NCI-H2107 treated with DMSO at 0.1 percent for 48 hours (cell line): ENCODE results near the gene HBA2.
"Not testable (repeated sequence)": the region's sequence is repeated elsewhere in the genome, so short reads cannot be mapped to it uniquely, and the experiment has no call there.

Experiments used
- DNase-seq: peaks from one replicate; lab custom pipeline; 2025; ENCODE audit not compliant: unreplicated experiment; lab: John Stamatoyannopoulos, UW

HBA2 gene

DNA sequence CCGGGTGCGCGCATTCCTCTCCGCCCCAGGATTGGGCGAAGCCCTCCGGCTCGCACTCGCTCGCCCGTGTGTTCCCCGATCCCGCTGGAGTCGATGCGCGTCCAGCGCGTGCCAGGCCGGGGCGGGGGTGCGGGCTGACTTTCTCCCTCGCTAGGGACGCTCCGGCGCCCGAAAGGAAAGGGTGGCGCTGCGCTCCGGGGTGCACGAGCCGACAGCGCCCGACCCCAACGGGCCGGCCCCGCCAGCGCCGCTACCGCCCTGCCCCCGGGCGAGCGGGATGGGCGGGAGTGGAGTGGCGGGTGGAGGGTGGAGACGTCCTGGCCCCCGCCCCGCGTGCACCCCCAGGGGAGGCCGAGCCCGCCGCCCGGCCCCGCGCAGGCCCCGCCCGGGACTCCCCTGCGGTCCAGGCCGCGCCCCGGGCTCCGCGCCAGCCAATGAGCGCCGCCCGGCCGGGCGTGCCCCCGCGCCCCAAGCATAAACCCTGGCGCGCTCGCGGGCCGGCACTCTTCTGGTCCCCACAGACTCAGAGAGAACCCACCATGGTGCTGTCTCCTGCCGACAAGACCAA is at the start of gene HBA2:
TSS of gene HBA2 (plus strand) at position 503 of the 568 bp plus-strand sequence. CDS start at position 540, 37 bp downstream.
- DNase-seq: not testable (repeated sequence)

DNA sequence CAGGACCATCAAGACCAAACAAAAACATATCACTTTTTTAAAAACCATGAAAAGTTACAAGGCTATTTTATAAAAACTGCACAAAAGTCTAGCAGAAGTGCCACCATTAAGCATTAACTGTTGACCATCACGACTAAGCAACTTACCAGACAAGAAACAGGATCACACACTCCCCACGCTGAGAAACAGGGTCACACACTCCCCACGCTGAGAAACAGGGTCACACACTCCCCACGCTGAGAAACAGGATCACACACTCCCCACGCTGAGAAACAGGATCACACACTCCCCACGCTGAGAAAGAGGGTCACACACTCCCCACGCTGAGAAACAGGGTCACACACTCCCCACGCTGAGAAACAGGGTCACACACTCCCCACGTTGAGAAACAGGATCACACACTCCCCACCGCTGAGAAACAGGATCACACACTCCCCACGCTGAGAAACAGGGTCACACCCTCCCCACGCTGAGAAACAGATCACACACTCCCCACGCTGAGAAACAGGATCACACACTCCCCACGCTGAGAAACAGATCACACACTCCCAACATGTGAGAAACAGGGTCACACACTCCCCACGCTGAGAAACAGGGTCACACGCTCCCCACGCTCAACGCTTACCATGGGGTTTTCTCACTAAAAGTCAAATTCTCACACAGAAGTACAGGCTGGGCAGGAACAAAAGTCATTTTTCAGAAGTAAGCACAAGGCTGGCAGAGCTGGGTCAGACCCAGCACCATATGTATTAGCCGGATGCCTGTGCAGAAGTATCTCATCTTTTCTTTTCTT is 48.9 kb upstream of the HBA2 start:
- not testable (repeated sequence) for DNase-seq

DNA sequence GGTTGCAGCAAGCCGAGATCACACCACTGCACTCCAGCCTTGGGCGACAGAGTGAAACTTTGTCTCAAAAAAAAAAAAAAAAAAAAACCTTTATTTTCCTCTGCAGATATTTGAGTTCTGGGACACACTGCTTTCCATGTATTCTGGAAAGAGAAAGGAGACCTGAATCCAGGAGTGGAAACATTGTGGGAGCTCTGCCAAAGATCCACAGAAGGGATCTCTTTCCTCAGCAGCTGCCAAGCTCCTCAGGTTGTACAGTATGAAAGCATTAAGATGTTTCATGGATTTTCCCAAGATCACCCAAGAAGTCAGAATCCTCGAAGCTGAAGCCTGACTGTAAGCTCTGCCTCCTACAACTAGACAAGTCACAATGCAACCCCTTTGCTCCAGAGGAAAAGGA is 47.7 kb upstream of the HBA2 start:
- no peak for DNase-seq

DNA sequence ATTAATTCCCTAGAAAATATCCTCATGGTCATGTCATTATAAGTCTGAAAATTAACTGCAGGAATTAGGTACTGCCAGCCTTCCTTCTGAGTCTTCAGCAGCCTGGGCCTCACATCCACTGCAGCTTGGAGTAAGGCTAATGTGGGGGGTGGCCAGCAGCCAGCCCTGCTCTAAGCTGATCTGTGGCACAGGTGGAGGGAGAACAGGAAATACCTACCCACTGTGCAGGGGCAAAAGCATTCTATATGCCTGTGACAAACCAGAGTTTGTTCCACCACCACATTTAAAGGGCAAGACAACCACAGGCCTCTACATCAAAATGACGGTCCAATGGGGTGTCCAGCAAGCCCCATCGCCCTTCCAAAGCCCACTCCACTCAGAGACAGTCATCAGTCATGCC is 43.6 kb upstream of the HBA2 start:
- DNase-seq: no peak

DNA sequence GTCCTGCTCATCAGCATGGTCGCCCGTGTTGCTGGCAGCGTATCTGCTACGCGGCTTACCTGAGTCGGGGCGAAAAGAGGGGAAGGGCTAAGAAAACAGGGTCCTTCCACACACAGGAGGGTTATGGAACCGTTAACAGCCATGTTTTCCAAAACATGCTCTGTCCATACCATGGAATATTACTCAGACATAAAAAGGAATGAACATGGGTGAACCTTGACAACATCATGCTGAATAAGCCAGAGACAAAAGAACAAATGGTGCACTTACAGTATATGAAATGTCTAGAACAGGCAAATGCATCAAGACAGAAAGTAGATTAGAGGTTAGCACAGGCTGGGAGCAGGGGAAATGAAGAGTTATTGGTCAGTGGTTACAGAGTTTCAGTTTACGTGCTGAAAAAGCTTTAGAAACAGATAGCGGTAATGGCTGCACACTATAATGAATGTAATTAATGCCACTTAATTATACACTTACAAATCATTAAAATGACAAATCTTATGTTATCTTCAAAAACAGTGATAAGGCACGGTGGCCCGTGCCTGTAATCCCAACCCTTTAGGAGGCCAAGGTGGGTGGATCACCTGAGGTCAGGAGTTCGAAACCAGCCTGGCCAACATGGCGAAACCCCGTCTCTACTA is 42.0 kb upstream of the HBA2 start:
- DNase-seq: no peak

DNA sequence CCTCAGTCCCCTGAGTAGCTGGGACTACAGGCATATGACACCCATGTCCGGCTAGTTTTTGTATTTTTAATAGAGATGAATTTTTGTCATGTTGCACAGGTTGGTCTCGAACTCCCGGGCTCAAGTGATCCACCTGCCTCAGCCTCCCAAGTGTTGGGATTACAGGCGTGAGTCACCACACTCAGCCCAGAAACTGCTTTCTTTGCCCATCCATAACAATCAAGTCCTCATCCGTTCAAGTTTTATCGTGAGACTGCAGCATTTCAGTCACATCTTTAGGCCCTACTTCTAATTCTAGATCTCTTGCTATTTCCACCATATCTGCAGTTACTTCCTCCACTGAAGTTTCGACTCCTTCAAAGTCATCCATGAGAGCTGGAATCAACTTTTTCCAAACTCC is 40.6 kb upstream of the HBA2 start:
- no peak for DNase-seq

DNA sequence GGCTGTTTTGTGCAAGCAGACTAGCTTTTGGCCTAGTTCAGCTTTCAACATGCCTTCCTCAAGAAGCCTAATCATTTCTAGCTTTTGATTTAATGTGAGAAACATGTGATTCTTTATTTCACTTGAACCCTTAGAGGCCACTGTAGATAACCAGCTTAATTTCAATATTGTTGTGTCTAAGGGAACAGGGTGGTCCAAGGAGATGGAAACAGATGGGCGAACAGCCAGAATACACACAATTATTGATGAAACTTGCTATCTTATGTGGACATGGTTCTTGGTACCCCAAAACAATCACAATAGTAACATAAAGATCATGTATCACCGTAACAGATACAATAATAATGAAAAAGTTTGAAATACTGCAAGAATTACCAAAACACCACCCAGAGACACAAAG is 39.0 kb upstream of the HBA2 start:
- no peak for DNase-seq

DNA sequence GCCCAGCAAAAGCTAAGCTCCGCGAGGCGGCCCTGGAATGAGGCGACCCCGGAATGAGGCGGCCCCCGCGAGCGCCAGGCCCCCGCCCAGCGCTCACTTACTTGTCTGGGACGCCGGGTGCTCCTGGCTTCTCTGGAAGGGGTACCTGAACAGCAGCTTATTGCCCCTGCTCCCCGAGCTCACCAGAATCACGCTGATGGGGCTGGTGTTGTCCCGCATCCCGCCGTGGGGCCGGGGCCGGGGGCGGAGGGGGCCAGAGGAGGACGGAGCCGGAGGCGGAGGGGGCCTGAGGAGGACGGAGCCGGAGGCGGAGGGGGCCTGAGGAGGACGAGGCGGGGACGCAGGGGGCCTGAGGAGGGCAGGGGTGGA is 34.6 kb upstream of the HBA2 start:
- no peak for DNase-seq

DNA sequence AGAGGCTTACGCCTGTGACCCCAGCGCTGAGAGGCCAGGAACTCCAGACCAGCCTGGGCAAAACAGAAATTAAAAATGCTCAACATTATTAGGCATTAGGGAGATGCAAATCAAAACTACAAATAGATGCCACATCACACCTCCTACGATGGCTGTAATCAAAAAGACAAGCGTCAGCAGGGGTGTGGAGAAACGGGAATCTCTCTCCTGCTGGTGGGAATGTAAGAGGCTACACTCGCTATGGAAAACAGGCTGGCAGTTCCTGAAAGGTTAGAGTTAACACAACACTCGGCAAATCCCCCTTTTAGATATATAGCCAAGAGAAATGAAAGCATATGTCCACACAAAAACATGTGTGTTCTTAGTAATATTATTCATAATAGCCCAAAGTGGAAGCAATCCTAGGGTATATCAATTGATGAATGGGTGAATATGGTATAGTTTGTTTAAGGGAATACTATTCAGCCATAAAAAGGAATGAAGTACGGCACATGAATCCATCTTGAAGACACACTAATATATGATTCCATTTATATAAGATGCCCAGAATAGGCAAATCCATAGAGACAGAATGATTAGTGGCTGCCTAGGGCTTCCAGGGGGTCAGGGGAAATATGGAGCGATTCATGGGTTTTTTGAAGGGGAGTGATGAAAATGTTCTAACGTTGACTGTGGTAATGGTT is 32.4 kb upstream of the HBA2 start:
- no peak for DNase-seq

DNA sequence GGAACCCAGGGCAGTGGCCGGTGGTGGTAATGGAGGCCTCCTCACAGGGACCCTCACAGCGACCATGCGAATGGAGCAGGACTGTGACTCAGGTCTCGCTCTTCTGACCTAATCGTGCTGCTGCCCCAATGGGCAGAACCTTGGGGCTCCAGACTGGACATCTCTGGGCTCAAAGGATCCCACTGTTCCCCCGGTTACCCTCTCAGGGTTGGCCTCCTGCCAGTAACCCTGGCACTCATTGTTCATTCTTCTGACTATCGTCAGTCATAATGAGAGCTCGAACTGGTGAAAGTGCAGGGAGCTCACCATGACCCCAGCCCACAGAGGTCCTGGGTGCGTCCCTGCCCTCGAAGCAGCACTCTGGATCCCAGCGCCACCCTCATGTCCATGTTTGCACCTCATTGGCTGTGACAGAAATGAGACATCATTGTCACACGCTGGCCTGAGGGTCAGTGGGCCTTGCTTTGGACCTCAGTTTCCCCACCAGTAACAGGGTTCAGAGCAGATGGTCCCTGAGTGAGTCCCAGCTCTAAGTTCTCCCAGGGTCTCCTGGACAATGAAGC is 30.2 kb upstream of the HBA2 start:
- no peak for DNase-seq

DNA sequence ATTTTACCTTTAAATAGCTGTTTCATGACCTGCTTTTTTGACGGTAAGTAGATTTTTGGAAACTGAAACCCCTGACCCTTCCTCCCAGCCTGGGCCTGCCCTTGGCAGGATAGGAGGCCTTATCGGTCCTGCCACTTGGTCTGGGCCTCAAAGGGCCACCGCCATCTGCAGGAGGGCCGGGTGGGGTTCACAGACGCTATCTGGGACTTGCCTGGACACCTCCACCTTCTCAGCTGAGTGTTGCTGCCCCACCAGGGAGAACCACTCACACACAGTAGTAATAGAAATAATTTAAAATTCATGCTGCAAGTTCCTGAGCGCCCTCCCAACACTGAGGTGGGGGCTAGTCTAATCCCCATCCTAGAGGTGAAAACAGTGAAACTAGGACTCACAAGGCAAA is 29.6 kb upstream of the HBA2 start:
- no peak for DNase-seq

DNA sequence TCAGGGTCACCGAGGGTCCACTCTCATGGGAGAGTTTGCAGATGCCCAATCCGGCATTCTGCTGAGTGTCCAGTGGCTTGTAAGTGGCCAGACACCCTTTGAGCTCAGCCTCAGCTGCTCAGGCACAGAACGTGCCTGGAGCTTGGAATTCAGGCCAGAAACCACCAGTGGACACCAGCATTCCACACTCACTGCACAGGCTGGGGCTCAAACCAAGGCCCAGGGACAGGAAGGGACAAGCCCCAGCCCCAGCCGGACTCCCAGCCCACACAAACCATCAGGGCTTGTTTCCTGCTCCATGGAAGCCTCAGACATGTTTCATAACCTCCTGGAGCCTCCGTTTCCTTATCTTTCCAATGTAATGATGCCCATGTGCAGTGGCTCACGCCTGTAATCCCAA is 29.2 kb upstream of the HBA2 start:
- DNase-seq: no peak

DNA sequence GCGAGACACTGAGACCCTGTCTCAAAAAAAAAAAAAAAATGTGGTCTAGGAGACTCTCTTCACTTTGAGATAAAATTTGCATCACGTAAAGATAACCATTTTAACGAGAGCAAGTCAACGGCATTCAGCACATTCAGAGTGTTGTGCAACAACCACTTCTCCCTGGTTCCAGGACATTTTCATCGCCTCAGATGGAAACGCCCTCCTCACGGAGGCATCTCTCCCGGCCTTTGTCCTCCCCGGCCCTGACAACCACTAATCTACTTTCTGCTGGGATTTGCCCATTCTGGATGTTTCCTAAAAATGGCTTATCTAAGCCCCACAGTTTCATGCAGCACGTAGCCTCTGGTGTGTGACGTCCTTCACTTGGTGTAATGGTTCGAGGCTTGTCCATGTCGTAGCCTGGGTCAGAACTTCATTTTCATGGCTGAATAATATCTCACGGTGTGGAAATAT is 27.9 kb upstream of the HBA2 start:
- no peak for DNase-seq

DNA sequence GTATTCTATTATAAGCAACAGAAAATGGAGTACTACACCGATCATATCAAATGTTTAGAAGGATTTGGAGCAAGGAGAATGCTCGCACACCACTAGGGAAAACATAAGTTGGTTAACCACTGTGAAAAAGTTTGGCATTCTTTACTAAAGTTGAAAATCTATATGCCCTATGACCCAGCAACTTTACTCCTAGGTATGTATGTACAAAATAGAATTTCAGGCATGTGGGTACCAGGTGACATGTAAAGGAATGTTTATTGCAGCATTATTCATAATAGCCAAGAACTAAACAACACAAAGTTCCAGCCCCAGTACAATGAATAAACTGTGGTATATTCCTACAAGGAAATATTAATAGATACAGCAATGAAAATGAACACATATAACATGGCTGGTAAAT is 26.0 kb upstream of the HBA2 start:
- no peak for DNase-seq

DNA sequence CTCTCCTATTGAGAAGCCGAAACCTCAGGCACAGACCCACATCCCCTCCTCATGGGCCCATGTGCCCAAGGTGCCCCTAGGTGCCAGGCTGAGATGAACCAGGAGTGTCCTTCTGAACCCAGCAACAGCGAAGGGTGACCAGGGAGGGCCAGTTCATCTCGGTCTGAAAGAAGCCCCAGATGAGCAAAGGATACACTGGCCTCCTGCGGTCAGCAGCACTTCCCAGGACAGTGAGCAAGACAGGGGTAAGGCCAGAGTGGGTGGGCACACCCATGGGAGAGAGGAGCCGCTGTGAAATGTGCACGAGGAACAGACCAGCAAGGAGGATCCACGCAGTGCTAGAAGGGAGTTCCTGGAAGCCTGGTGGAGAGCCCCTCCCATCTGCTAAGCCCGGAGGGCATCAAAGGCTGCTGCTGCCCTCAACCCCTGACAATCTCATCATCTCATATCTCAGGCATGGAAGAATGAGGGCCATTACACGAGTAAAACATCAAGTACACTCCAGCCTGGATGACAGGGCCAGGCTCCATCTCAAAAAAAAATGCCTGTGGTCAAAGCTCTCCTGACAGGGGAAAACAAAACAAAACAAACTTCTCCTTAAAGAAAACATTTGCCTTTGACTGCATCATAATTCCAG is 23.5 kb upstream of the HBA2 start:
- DNase-seq: no peak

DNA sequence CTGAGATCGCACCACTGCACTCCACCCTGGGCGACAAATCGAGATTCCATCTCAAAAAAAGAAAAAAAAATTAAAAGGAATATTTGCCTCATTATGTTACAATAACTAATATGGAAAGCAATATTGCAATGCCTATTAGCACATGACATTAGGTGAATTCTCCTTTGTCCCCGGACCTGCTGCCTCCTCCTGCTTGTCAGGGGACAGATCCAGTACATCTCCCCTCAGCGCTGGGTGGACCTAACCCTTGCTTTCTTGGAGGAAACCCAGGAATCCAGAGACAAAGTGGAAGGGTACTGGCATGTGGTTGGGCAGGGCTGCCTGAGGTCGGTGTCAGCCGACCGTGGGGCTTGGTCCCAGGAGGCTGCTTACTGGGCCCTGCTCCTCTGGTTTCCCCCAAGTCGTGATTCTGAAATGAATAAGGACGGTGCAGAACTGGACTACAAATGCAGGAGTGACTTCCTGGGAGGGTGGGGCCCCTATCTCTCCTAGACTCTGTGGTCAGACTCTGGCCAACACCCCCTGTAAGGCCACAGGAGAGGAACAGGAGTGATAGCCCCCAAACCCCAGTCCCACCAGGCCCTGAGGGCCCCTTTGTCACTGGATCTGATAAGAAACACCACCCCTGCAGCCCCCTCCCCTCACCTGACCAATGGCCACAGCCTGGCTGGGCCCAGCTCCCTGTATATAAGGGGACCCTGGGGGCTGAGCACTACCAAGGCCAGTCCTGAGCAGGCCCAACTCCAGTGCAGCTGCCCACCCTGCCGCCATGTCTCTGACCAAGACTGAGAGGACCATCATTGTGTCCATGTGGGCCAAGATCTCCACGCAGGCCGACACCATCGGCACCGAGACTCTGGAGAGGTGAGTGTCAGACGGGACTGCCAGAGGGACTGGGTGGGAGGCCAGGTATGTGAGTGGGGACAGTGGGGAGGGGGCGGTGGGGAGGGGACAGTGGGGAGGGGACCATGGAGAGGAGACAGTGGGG is 20.2 kb upstream of the HBA2 start, which contains the start of gene HBZ:
TSS of gene HBZ (plus strand) at position 504 of the 988 bp plus-strand sequence. CDS start at position 770, 266 bp downstream.
- no peak for DNase-seq

DNA sequence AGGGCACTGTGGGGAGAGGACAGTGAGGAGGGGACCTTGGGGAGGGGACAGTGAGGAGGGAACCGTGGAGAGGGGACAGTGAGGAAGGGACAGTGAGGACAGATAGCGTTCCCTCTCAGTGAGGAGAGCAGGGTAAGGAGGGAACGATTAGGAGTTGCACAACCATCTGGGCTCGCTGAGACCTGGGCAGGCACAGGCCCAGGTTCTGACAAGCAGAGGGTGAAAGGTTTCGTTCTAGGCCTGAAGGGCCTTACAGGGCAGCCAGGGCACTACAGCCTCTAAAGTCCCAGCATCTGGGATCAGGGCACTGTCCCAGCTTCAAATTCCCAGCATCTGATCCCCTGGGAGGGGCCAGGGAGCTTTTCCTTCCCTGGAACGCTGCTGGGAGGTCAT is 19.6 kb upstream of the HBA2 start:
- DNase-seq: not testable (repeated sequence)

DNA sequence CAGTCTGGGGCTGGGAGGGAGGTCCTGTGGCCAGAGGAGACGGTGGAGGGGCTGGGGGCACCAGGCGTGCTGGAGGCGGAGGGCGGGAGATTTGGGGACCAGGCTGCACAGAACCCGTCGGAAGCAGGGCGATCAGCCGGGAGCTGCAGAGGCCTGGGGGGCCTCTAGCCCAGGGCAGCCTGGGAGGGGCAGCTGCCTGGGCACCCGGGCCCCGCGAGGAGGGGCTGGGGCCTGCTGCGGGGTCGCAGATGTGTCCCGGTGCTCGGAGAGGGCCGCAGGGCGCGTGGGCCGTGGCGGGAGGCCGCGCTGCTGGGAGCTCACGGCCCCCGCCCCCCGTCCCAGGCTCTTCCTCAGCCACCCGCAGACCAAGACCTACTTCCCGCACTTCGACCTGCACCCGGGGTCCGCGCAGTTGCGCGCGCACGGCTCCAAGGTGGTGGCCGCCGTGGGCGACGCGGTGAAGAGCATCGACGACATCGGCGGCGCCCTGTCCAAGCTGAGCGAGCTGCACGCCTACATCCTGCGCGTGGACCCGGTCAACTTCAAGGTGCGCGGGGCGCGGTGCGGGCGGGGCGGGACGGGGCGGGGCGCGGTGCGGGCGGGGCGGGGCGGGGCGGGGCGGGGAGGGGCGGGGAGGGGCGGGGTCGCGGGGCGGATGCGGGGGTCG is 19.0 kb upstream of the HBA2 start:
- DNase-seq: not testable (repeated sequence)
